Measurements from ENCODE around the gene TRNAU1AP.
"Not testable (repeated sequence)": the region's sequence is repeated elsewhere in the genome, so short reads cannot be mapped to it uniquely, and the experiment has no call there.

Gene TRNAU1AP

GRCh38 chr1:28540651-28541050 is 12.2 kb upstream of the TRNAU1AP start:
- H3K27me3 ChIP-seq (ENCODE audit: insufficient read depth, low read length, poor library complexity, severe bottlenecking): no peaks in the 10 kb centered on the region
- H3K9ac ChIP-seq (ENCODE audit: low read depth, low read length, poor library complexity, severe bottlenecking): no peak overlapping the region
- H3K36me3 ChIP-seq (ENCODE audit: insufficient read depth, low read length): peaks cover 29% of the 10 kb centered on the region; the same call in 1 of the 2 replicates
- no peak overlapping the region for H3K4me2 ChIP-seq (ENCODE audit: low read depth, low read length, poor library complexity, severe bottlenecking)
- TF ChIP-seq CTCF (conservative IDR thresholded peaks at IDR 0.05; ENCODE audit: low read length) (peak; percentile 48), EZH2phosphoT487 (IDR thresholded peaks at IDR 0.05; ENCODE audit: borderline replicate concordance) (no peak)
- no peaks in the 10 kb centered on the region for H4K20me1 ChIP-seq (ENCODE audit: insufficient read depth, low read length, poor library complexity, severe bottlenecking)
- no peaks in the 10 kb centered on the region for H3K79me2 ChIP-seq (ENCODE audit: insufficient read depth, low read length)
- H2AFZ ChIP-seq (ENCODE audit: low read length): no peak overlapping the region
- H3K9me2 ChIP-seq (replicated peaks; ENCODE audit: low read depth, low read length): no peaks in the 10 kb centered on the region
- no peaks in the 10 kb centered on the region for H3F3A ChIP-seq (ENCODE audit: low read depth)
- H3K9me3 ChIP-seq (ENCODE audit: insufficient read depth, low read depth, low read length): no peaks in the 10 kb centered on the region
- H3K4me1 ChIP-seq (ENCODE audit: insufficient read depth, low read length, poor library complexity, severe bottlenecking): no peaks in the 10 kb centered on the region
- H3K4me3 ChIP-seq (ENCODE audit: low read length, poor library complexity, severe bottlenecking): no peak overlapping the region

GRCh38 chr1:28541414-28542015 is 11.4 kb upstream of the TRNAU1AP start:
- H2AFZ ChIP-seq (ENCODE audit: low read length); H3K4me2 ChIP-seq (ENCODE audit: low read depth, low read length, poor library complexity, severe bottlenecking); H3K9me3 ChIP-seq (ENCODE audit: insufficient read depth, low read depth, low read length); H3F3A ChIP-seq (ENCODE audit: low read depth); H3K9me2 ChIP-seq (replicated peaks; ENCODE audit: low read depth, low read length); H3K4me3 ChIP-seq (ENCODE audit: low read length, poor library complexity, severe bottlenecking); H3K4me1 ChIP-seq (ENCODE audit: insufficient read depth, low read length, poor library complexity, severe bottlenecking); H4K20me1 ChIP-seq (ENCODE audit: insufficient read depth, low read length, poor library complexity, severe bottlenecking); H3K79me2 ChIP-seq (ENCODE audit: insufficient read depth, low read length); H3K27me3 ChIP-seq (ENCODE audit: insufficient read depth, low read length, poor library complexity, severe bottlenecking); H3K9ac ChIP-seq (ENCODE audit: low read depth, low read length, poor library complexity, severe bottlenecking): not testable (repeated sequence)
- H3K36me3 ChIP-seq (ENCODE audit: insufficient read depth, low read length): peaks cover 21% of the 10 kb centered on the region; the same call in 1 of the 2 replicates

GRCh38 chr1:28545246-28545628 is 7.6 kb upstream of the TRNAU1AP start:
- H3K9ac ChIP-seq (ENCODE audit: low read depth, low read length, poor library complexity, severe bottlenecking): no peak overlapping the region
- H3K4me1 ChIP-seq (ENCODE audit: insufficient read depth, low read length, poor library complexity, severe bottlenecking): no peaks in the 10 kb centered on the region
- no peaks in the 10 kb centered on the region for H3K79me2 ChIP-seq (ENCODE audit: insufficient read depth, low read length)
- no peaks in the 10 kb centered on the region for H3K27me3 ChIP-seq (ENCODE audit: insufficient read depth, low read length, poor library complexity, severe bottlenecking)
- no peaks in the 10 kb centered on the region for H4K20me1 ChIP-seq (ENCODE audit: insufficient read depth, low read length, poor library complexity, severe bottlenecking)
- no peaks in the 10 kb centered on the region for H3K36me3 ChIP-seq (ENCODE audit: insufficient read depth, low read length)
- no peaks in the 10 kb centered on the region for H3F3A ChIP-seq (ENCODE audit: low read depth)
- no peak overlapping the region for H2AFZ ChIP-seq (ENCODE audit: low read length)
- H3K4me2 ChIP-seq (ENCODE audit: low read depth, low read length, poor library complexity, severe bottlenecking): no peak overlapping the region
- no peaks in the 10 kb centered on the region for H3K9me2 ChIP-seq (replicated peaks; ENCODE audit: low read depth, low read length)
- TF ChIP-seq EZH2phosphoT487 (IDR thresholded peaks at IDR 0.05; ENCODE audit: borderline replicate concordance) (no peak), CTCF (conservative IDR thresholded peaks at IDR 0.05; ENCODE audit: low read length) (no peak)
- H3K9me3 ChIP-seq (ENCODE audit: insufficient read depth, low read depth, low read length): no peaks in the 10 kb centered on the region
- no peak overlapping the region for H3K4me3 ChIP-seq (ENCODE audit: low read length, poor library complexity, severe bottlenecking)

GRCh38 chr1:28548318-28548717 is 4.6 kb upstream of the TRNAU1AP start:
- no peaks in the 10 kb centered on the region for H3K4me1 ChIP-seq (ENCODE audit: insufficient read depth, low read length, poor library complexity, severe bottlenecking)
- peaks cover 3% of the 10 kb centered on the region; the same call in 1 of the 2 replicates for H3K79me2 ChIP-seq (ENCODE audit: insufficient read depth, low read length)
- H3K9ac ChIP-seq (ENCODE audit: low read depth, low read length, poor library complexity, severe bottlenecking): no peak overlapping the region
- no peak overlapping the region for H3K4me3 ChIP-seq (ENCODE audit: low read length, poor library complexity, severe bottlenecking)
- H3F3A ChIP-seq (ENCODE audit: low read depth): no peaks in the 10 kb centered on the region
- no peaks in the 10 kb centered on the region for H3K36me3 ChIP-seq (ENCODE audit: insufficient read depth, low read length)
- H3K4me2 ChIP-seq (ENCODE audit: low read depth, low read length, poor library complexity, severe bottlenecking): no peak overlapping the region
- no peaks in the 10 kb centered on the region for H3K9me2 ChIP-seq (replicated peaks; ENCODE audit: low read depth, low read length)
- no peaks in the 10 kb centered on the region for H3K9me3 ChIP-seq (ENCODE audit: insufficient read depth, low read depth, low read length)
- no peaks in the 10 kb centered on the region for H4K20me1 ChIP-seq (ENCODE audit: insufficient read depth, low read length, poor library complexity, severe bottlenecking)
- TF ChIP-seq EZH2phosphoT487 (IDR thresholded peaks at IDR 0.05; ENCODE audit: borderline replicate concordance): no peak
- no peak for TF ChIP-seq CTCF (conservative IDR thresholded peaks at IDR 0.05; ENCODE audit: low read length)
- no peak overlapping the region for H2AFZ ChIP-seq (ENCODE audit: low read length)
- no peaks in the 10 kb centered on the region for H3K27me3 ChIP-seq (ENCODE audit: insufficient read depth, low read length, poor library complexity, severe bottlenecking)
